Suprapubic skin (tissue), 4 donors: ENCODE measurements around the gene ACOX3. TPM values are rescaled to one million over a fixed set of nuclear protein-coding genes. Genes with fewer than 3 reads are reported as not detected.

Source experiments
- DNase-seq, 2 donors: peaks; one replicate each; pipeline ENCODE4 v3.0.0-alpha.2; 2019; ENCODE audit warnings: low spot score in 2 of 2
- H3K27ac ChIP-seq: fragments of 200-600 bp; sonication (generic); one replicate; pipeline ENCODE4 v1.5.1; 2019
- H3K27me3 ChIP-seq: fragments of 200-600 bp; sonication (generic); one replicate; pipeline ENCODE4 v1.5.1; 2019
- H3K36me3 ChIP-seq: fragments of 200-600 bp; sonication (generic); one replicate; pipeline ENCODE4 v1.5.1; 2019
- H3K4me1 ChIP-seq: fragments of 200-600 bp; sonication (generic); one replicate; pipeline ENCODE4 v1.5.1; 2019
- H3K4me3 ChIP-seq: fragments of 200-600 bp; sonication (generic); one replicate; pipeline ENCODE4 v1.5.1; 2019; ENCODE audit warnings: mild to moderate bottlenecking
- H3K9me3 ChIP-seq: fragments of 200-600 bp; sonication (generic); one replicate; pipeline ENCODE4 v1.5.1; 2019
- CTCF ChIP-seq, 2 donors: fragments of 200-600 bp in 1 of 2; fragments of 450-650 bp in 1 of 2; sonication (generic) in 1 of 2; IDR thresholded peaks; one replicate each; pipeline ENCODE4 v1.5.1; 2016 to 2019; ENCODE audit warnings: antibody characterized with exemption in 2 of 2, mild to moderate bottlenecking in 1 of 2, moderate library complexity in 1 of 2
- EP300 ChIP-seq: sonication (generic); formaldehyde crosslinking; IDR thresholded peaks from one replicate; pipeline ENCODE4 v1.6.1; 2017; ENCODE audit warnings: antibody characterized with exemption
- POLR2A ChIP-seq, 2 donors: fragments of 450-650 bp; IDR thresholded peaks; one replicate each; pipeline ENCODE4 v1.6.1; 2017; ENCODE audit warnings: antibody characterized with exemption in 2 of 2, mild to moderate bottlenecking in 2 of 2, moderate library complexity in 2 of 2
- POLR2AphosphoS5 ChIP-seq, 3 donors: sonication (generic); formaldehyde crosslinking; IDR thresholded peaks; one replicate each; pipeline ENCODE4 v1.6.1; 2017; ENCODE audit warnings: antibody characterized with exemption in 3 of 3
- WGBS: methylation state at CpG from one replicate; pipeline ENCODE4 v1.1.5; 2018; 5-methylcytosine and 5-hydroxymethylcytosine counted together
- total RNA-seq, 4 donors: library from RNA; depleted of rRNA; stranded (reverse); fragments of >200 nt; gene quantifications; one replicate each; pipeline ENCODE4 v1.1.0, GENCODE V29; 2016

Gene ACOX3
- total RNA-seq, 4 donors from 2014 or later = 33.9 to 73.5 (median 54.3) TPM

- Histone ChIP-seq H3K4me3 (no peak overlapping the region), H3K4me1 (peaks cover 3% of the 10 kb centered on the region), H3K27me3 (no peaks in the 10 kb centered on the region), H3K9me3 (no peaks in the 10 kb centered on the region), H3K27ac (no peak overlapping the region), H3K36me3 (no peaks in the 10 kb centered on the region)
- TF ChIP-seq CTCF (IDR thresholded peaks at IDR 0.05) = no peak
- no peak for TF ChIP-seq EP300
- TF ChIP-seq POLR2A (IDR thresholded peaks at IDR 0.05) = no peak
- TF ChIP-seq POLR2AphosphoS5 (IDR thresholded peaks at IDR 0.05) = no peak
- 81% methylated on average over 6 of the region's 6 CpGs for WGBS
- DNase-seq = peak; percentile 49 to 69
Measured at GRCh38 chr4:8329560-8329858, 111.0 kb downstream of the ACOX3 start.

GRCh38 chr4:8328866-8329559 is 111.5 kb downstream of the ACOX3 start:
- DNase-seq = peak; percentile 36 to 70
- Histone ChIP-seq H3K4me1 (peaks cover 3% of the 10 kb centered on the region), H3K27ac (no peak overlapping the region), H3K36me3 (no peaks in the 10 kb centered on the region), H3K9me3 (no peaks in the 10 kb centered on the region), H3K4me3 (no peak overlapping the region), H3K27me3 (no peaks in the 10 kb centered on the region)
- 77% methylated on average over 7 of the region's 13 CpGs for WGBS
- TF ChIP-seq POLR2AphosphoS5 (IDR thresholded peaks at IDR 0.05) = no peak
- no peak for TF ChIP-seq CTCF (IDR thresholded peaks at IDR 0.05)
- TF ChIP-seq EP300 = no peak
- no peak for TF ChIP-seq POLR2A (IDR thresholded peaks at IDR 0.05)

GRCh38 chr4:8328456-8328855 is 112.1 kb downstream of the ACOX3 start:
- Histone ChIP-seq H3K27ac (no peak overlapping the region), H3K27me3 (no peaks in the 10 kb centered on the region), H3K9me3 (no peaks in the 10 kb centered on the region), H3K4me1 (peaks cover 3% of the 10 kb centered on the region), H3K4me3 (no peak overlapping the region), H3K36me3 (no peaks in the 10 kb centered on the region)
- peak; percentile 21 to 59 for DNase-seq
- TF ChIP-seq CTCF (IDR thresholded peaks at IDR 0.05) (no peak), POLR2A (IDR thresholded peaks at IDR 0.05) (no peak), EP300 (no peak), POLR2AphosphoS5 (IDR thresholded peaks at IDR 0.05) (no peak)
- WGBS = 97% methylated on average over 3 of the region's 3 CpGs

- no peak for DNase-seq
- Histone ChIP-seq H3K9me3 (no peaks in the 10 kb centered on the region), H3K27ac (no peak overlapping the region), H3K4me3 (no peak overlapping the region), H3K36me3 (no peaks in the 10 kb centered on the region), H3K27me3 (no peaks in the 10 kb centered on the region), H3K4me1 (peaks cover under 1% of the 10 kb centered on the region)
- no peak for TF ChIP-seq CTCF (IDR thresholded peaks at IDR 0.05)
- no peak for TF ChIP-seq EP300
- no peak for TF ChIP-seq POLR2A (IDR thresholded peaks at IDR 0.05)
- TF ChIP-seq POLR2AphosphoS5 (IDR thresholded peaks at IDR 0.05) = no peak
Measured at GRCh38 chr4:8326206-8326605, 114.3 kb downstream of the ACOX3 start.

- no peaks in the 10 kb centered on the region for H3K36me3 ChIP-seq
- TF ChIP-seq POLR2AphosphoS5 (IDR thresholded peaks at IDR 0.05) (no peak), POLR2A (IDR thresholded peaks at IDR 0.05) (no peak), EP300 (no peak), CTCF (IDR thresholded peaks at IDR 0.05) (no peak)
- H3K4me3 ChIP-seq = no peak overlapping the region
- no peaks in the 10 kb centered on the region for H3K27me3 ChIP-seq
- no peaks in the 10 kb centered on the region for H3K4me1 ChIP-seq
- 80% methylated on average over 8 of the region's 8 CpGs for WGBS
- no peaks in the 10 kb centered on the region for H3K9me3 ChIP-seq
- peak in 1 of 2 donors; percentile 37 for DNase-seq
- no peak overlapping the region for H3K27ac ChIP-seq
Measured at GRCh38 chr4:8325291-8325973, 115.1 kb downstream of the ACOX3 start.
